HCT116 (cell line): ENCODE data around the gene TBCD. TPM values are rescaled to one million over a fixed set of nuclear protein-coding genes. Genes with fewer than 3 reads are reported as not detected.

ENCODE experiments used
- ATAC-seq: fragments of 200-7000 bp; cut with Tn5 transposase; 2 replicates; pipeline ENCODE4 v1.9.1; 2020; ENCODE audit warnings: mild to moderate bottlenecking, moderate library complexity
- BruUV-seq: library from RNA; stranded (reverse); fragments of 400-500 nt; replicated peaks from 2 replicates; lab custom pipeline; 2021; lab: Mats Ljungman, UMichigan
- CTCF ChIA-PET: fragments of 300-600 bp; sonication (Branson Sonifier 250); formaldehyde crosslinking; loops from one replicate; lab custom pipeline; 2021; ENCODE audit warnings: antibody characterized with exemption; lab: Charles Lee
- POLR2A ChIA-PET: fragments of 300-600, 350-600 bp; sonication (Branson Sonifier 250); formaldehyde crosslinking; loops from one replicate; lab custom pipeline; 2021; ENCODE audit warnings: antibody characterized with exemption; lab: Charles Lee
- RAD21 ChIA-PET, 2 experiments: fragments of 300-600 bp; sonication (Branson Sonifier 250); formaldehyde crosslinking; loops; one replicate each; lab custom pipeline; 2023; ENCODE audit warnings: low total read pairs in 2 of 2; ENCODE audit not compliant: uncharacterized antibody in 2 of 2, unreplicated experiment in 2 of 2, low non-redundant PET in 1 of 2; lab: Charles Lee
- DNase-seq: peaks from one replicate; pipeline ENCODE4 v3.0.0-alpha.2; 2010; ENCODE audit warnings: low read depth, low spot score
- H2AFZ ChIP-seq: fragments of 200-600 bp; shearing (Covaris generic), sonication (generic); 2 replicates; pipeline ENCODE4 v1.6.1; 2017; ENCODE audit warnings: low read depth, mixed run types, mixed read lengths, antibody characterized with exemption, low read length; ENCODE audit not compliant: poor library complexity, severe bottlenecking
- H3K27ac ChIP-seq: 2 replicates; pipeline ENCODE4 v1.5.1; 2012; ENCODE audit warnings: low read depth, low read length
- H3K27me3 ChIP-seq: fragments of 200-600 bp; sonication (generic); 2 replicates; pipeline ENCODE4 v1.6.1; 2016; ENCODE audit warnings: mixed run types, low read length, mixed read lengths; ENCODE audit not compliant: insufficient read depth
- H3K36me3 ChIP-seq, 2 experiments: fragments of 200-500 bp in 1 of 2; fragments of 200-600 bp in 1 of 2; sonication (Bioruptor generic) in 1 of 2; sonication (generic) in 1 of 2; 2 replicates each; pipeline versions ENCODE4 v1.5.1 to v1.6.1; 2014 to 2016; ENCODE audit warnings: low read length in 2 of 2, inconsistent platforms in 1 of 2, mixed read lengths in 1 of 2, mixed run types in 1 of 2; ENCODE audit not compliant: insufficient read depth in 2 of 2, control insufficient read depth in 1 of 2
- H3K4me1 ChIP-seq, 2 experiments: fragments of 200-600 bp in 1 of 2; sonication (generic) in 1 of 2; 2 replicates each; pipeline versions ENCODE4 v1.5.1 to v1.6.1; 2012 to 2017; ENCODE audit warnings: low read length in 2 of 2, inconsistent platforms in 1 of 2, mild to moderate bottlenecking in 1 of 2, mixed read lengths in 1 of 2, mixed run types in 1 of 2, moderate library complexity in 1 of 2; ENCODE audit not compliant: insufficient read depth in 2 of 2, control insufficient read depth in 1 of 2
- H3K4me2 ChIP-seq: fragments of 200-600 bp; sonication (generic); 2 replicates; pipeline ENCODE4 v1.6.1; 2017; ENCODE audit warnings: mixed run types, low read length, mixed read lengths
- H3K4me3 ChIP-seq, 2 experiments: fragments of 200-600 bp in 1 of 2; sonication (generic) in 1 of 2; replicated peaks in 1 of 2; 2 replicates each; pipeline ENCODE4 v1.5.1; 2011 to 2016; ENCODE audit warnings: low read length in 2 of 2, control low read depth in 1 of 2, low read depth in 1 of 2, mild to moderate bottlenecking in 1 of 2, mixed read lengths in 1 of 2, mixed run types in 1 of 2
- H3K79me2 ChIP-seq: fragments of 200-600 bp; sonication (generic); 2 replicates; pipeline ENCODE4 v1.6.1; 2017; ENCODE audit warnings: mild to moderate bottlenecking, mixed run types, low read length, moderate library complexity, mixed read lengths; ENCODE audit not compliant: insufficient read depth
- H3K9ac ChIP-seq: fragments of 200-600 bp; sonication (generic); 2 replicates; pipeline ENCODE4 v1.6.1; 2016; ENCODE audit warnings: low read length, mixed read lengths
- H3K9me2 ChIP-seq: fragments of 200-600 bp; sonication (generic), shearing (Covaris generic); 2 replicates; pipeline ENCODE4 v1.6.1; 2017; ENCODE audit warnings: mixed run types, mild to moderate bottlenecking, moderate library complexity; ENCODE audit not compliant: insufficient read depth
- H3K9me3 ChIP-seq, 2 experiments: fragments of 200-500 bp in 1 of 2; fragments of 200-600 bp in 1 of 2; sonication (Bioruptor generic) in 1 of 2; sonication (generic) in 1 of 2; 2 replicates each; pipeline ENCODE4 v1.6.1; 2014 to 2017; ENCODE audit warnings: low read length in 2 of 2, mixed read lengths in 2 of 2, inconsistent platforms in 1 of 2, low read depth in 1 of 2, mild to moderate bottlenecking in 1 of 2, mixed run types in 1 of 2, moderate library complexity in 1 of 2; ENCODE audit not compliant: control insufficient read depth in 1 of 2, insufficient read depth in 1 of 2
- H4K20me1 ChIP-seq: fragments of 200-600 bp; sonication (generic), shearing (Covaris generic); 2 replicates; pipeline ENCODE4 v1.6.1; 2017; ENCODE audit warnings: mixed run types, mild to moderate bottlenecking, moderate library complexity; ENCODE audit not compliant: insufficient read depth
- CBX3 ChIP-seq: IDR thresholded peaks from 2 replicates; pipeline ENCODE4 v1.6.1; 2012; ENCODE audit warnings: low read depth
- EGR1 ChIP-seq: IDR thresholded peaks from 2 replicates; pipeline ENCODE4 v1.6.1; 2012; ENCODE audit warnings: low read depth
- ELF1 ChIP-seq: IDR thresholded peaks from 2 replicates; pipeline ENCODE4 v1.6.1; 2012; ENCODE audit warnings: low read depth, borderline replicate concordance
- EZH2 ChIP-seq: fragments of 200-600 bp; sonication (generic); IDR thresholded peaks from 2 replicates; pipeline ENCODE4 v1.6.1; 2017; ENCODE audit warnings: antibody characterized with exemption, mixed run types
- EZH2phosphoT487 ChIP-seq: fragments of 200-600 bp; IDR thresholded peaks from 2 replicates; pipeline ENCODE4 v1.6.1; 2018; ENCODE audit warnings: antibody characterized with exemption, borderline replicate concordance
- FOSL1 ChIP-seq: IDR thresholded peaks from 2 replicates; pipeline ENCODE4 v1.6.1; 2012; ENCODE audit warnings: low read depth
- JUND ChIP-seq: IDR thresholded peaks from 2 replicates; pipeline ENCODE4 v1.6.1; 2012
- POLR2A ChIP-seq: IDR thresholded peaks from 2 replicates; pipeline ENCODE4 v1.7.0; 2011; ENCODE audit warnings: borderline replicate concordance; ENCODE audit not compliant: insufficient read depth, insufficient read length; ENCODE audit errors: extremely low read depth
- POLR2AphosphoS5 ChIP-seq: IDR thresholded peaks from 2 replicates; pipeline ENCODE4 v1.6.1; 2011; ENCODE audit warnings: mild to moderate bottlenecking, low read depth, low read length, moderate library complexity
- RAD21 ChIP-seq: IDR thresholded peaks from 2 replicates; pipeline ENCODE4 v1.6.1; 2012; ENCODE audit warnings: low read depth, mild to moderate bottlenecking
- SRF ChIP-seq: IDR thresholded peaks from 2 replicates; pipeline ENCODE4 v1.6.1; 2012; ENCODE audit warnings: low read depth
- TCF7L2 ChIP-seq: IDR thresholded peaks from 2 replicates; pipeline ENCODE4 v1.7.0; 2011; ENCODE audit warnings: borderline replicate concordance, inconsistent platforms; ENCODE audit not compliant: insufficient read depth, insufficient read length; ENCODE audit errors: extremely low read depth
- ZFX ChIP-seq: fragments of 450-650 bp; IDR thresholded peaks from 2 replicates; pipeline ENCODE4 v1.6.1; 2017
- ZNF274 ChIP-seq: fragments of 200-500 bp; sonication (Bioruptor generic); IDR thresholded peaks from 2 replicates; pipeline ENCODE4 v1.6.1; 2014; ENCODE audit warnings: mild to moderate bottlenecking, low read depth, low read length, inconsistent platforms
- intact Hi-C: fragments of 100-400 bp; cut with micrococcal nuclease; formaldehyde crosslinking; loops from 2 replicates; pipeline ENCODE4 v1.10.0; 2022
- total RNA-seq: library from RNA; stranded (reverse); gene quantifications from one replicate; pipeline ENCODE4 v1.2.1, GENCODE V29; 2021; ENCODE audit not compliant: unreplicated experiment
- TF ChIP-seq, protein P1 (sequence below): IDR thresholded peaks from 2 replicates; pipeline ENCODE4 v1.6.1; 2012
- TF ChIP-seq, protein P2 (sequence below), 3 experiments: fragments of 200-600 bp in 1 of 3; sonication (generic) in 1 of 3; IDR thresholded peaks in 2 of 3; conservative IDR thresholded peaks in 1 of 3; 2 replicates each; pipeline ENCODE4 v1.5.1; 2012 to 2017; ENCODE audit warnings: low read depth in 2 of 3, low read length in 2 of 3, antibody characterized with exemption in 1 of 3, borderline replicate concordance in 1 of 3, control low read depth in 1 of 3, mild to moderate bottlenecking in 1 of 3, mixed read lengths in 1 of 3, mixed run types in 1 of 3, moderate library complexity in 1 of 3; ENCODE audit not compliant: insufficient read depth in 1 of 3
- TF ChIP-seq, protein P3 (sequence below): IDR thresholded peaks from 2 replicates; pipeline ENCODE4 v1.6.1; 2012; ENCODE audit warnings: low read depth
- TF ChIP-seq, protein P4 (sequence below): IDR thresholded peaks from 2 replicates; pipeline ENCODE4 v1.6.1; 2012

TBCD gene
- total RNA-seq, 1 experiment from 2014 or later: 152 TPM

DNA sequence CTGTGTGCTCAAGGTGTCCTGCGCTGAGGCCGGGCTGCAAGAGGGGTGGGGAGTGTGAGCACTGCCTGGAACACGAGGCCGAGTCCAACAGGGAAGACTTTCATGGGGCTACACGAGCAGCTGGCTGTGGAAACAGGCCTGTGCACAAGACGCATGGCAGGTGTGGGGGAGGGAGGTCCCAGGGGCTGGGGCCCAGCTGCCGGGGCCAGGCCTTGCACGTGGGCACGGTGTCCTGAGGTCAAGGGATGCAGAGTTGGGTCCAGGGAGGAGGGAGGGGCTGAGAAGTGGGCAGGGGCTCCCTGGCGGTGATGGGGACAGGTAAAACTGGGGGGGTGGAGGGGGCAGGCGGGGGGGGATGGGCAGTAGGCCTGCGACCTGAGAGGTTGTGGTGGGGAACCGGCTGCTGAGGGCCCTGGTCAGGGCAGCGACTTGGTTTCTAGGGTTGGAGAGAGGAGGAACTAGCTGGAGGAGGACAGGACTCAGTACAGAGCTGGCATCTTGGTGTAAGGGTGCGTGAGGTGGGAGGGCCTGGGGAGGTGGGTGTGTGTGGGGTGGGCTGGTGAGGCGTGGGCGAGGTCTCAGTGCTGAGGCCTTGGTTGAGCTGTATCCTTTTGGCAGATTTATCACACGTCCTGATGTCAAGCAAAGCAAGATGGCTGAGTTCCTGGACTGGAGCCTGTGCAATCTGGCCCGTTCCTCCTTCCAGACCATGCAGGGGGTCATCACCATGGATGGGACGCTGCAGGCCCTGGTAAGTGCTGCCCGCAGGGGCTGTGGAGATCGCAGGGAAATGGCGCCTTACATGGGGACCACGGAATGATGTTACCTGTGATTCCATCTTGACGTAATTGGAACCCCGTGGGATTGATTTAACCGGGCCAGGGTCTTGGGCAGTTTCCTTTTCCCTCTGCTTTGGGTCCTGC lies 29.4 kb downstream of the TBCD start:
- POLR2A ChIA-PET: no interaction called here

More for the DNA sequence above, 29.4 kb downstream of the TBCD start:
- CTCF ChIA-PET: interaction anchor here (0.8 to 2.6 kb wide), 6 partner anchors 10 to 151 kb away, joined by 3 to 26 read pairs (median 4); no protein-coding TSS in a partner anchor
- Histone ChIP-seq H3K9ac (no peak overlapping the region), H3K4me1 (no peaks in the 10 kb centered on the region), H4K20me1 (no peaks in the 10 kb centered on the region), H3K27ac (no peak overlapping the region), H3K79me2 (peaks cover 27% of the 10 kb centered on the region), H3K9me2 (no peaks in the 10 kb centered on the region), H3K4me2 (no peak overlapping the region), H3K4me3 (no peak overlapping the region), H3K9me3 (no peaks in the 10 kb centered on the region), H3K36me3 (peaks cover 13 to 19% of the 10 kb centered on the region in 2 experiments; a peak in 3 of 4 replicates), H3K27me3 (no peaks in the 10 kb centered on the region), H2AFZ (no peak overlapping the region)
- RAD21 ChIA-PET: interaction anchor here (1.0 to 1.2 kb wide), 2 partner anchors 83 to 132 kb away, joined by 3 to 6 read pairs (median 6); no protein-coding TSS in a partner anchor
- TF ChIP-seq POLR2A (no peak), JUND (no peak), POLR2AphosphoS5 (no peak), ZNF274 (no peak), RAD21 (no peak), ZFX (no peak), EZH2 (no peak), CBX3 (no peak), EGR1 (no peak), FOSL1 (no peak), SRF (no peak), TCF7L2 (no peak), EZH2phosphoT487 (no peak), ELF1 (no peak)
- TF ChIP-seq, protein P1, sequence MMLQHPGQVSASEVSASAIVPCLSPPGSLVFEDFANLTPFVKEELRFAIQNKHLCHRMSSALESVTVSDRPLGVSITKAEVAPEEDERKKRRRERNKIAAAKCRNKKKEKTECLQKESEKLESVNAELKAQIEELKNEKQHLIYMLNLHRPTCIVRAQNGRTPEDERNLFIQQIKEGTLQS: no peak
- TF ChIP-seq, protein P2, sequence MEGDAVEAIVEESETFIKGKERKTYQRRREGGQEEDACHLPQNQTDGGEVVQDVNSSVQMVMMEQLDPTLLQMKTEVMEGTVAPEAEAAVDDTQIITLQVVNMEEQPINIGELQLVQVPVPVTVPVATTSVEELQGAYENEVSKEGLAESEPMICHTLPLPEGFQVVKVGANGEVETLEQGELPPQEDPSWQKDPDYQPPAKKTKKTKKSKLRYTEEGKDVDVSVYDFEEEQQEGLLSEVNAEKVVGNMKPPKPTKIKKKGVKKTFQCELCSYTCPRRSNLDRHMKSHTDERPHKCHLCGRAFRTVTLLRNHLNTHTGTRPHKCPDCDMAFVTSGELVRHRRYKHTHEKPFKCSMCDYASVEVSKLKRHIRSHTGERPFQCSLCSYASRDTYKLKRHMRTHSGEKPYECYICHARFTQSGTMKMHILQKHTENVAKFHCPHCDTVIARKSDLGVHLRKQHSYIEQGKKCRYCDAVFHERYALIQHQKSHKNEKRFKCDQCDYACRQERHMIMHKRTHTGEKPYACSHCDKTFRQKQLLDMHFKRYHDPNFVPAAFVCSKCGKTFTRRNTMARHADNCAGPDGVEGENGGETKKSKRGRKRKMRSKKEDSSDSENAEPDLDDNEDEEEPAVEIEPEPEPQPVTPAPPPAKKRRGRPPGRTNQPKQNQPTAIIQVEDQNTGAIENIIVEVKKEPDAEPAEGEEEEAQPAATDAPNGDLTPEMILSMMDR (IDR thresholded peaks at IDR 0.05 in 2 of 3, conservative IDR thresholded peaks at IDR 0.05 in 1 of 3; ENCODE audit: borderline replicate concordance in 1 of 3, insufficient read depth in 1 of 3, low read depth in 2 of 3, low read length in 2 of 3): no peak
- TF ChIP-seq, protein P3, sequence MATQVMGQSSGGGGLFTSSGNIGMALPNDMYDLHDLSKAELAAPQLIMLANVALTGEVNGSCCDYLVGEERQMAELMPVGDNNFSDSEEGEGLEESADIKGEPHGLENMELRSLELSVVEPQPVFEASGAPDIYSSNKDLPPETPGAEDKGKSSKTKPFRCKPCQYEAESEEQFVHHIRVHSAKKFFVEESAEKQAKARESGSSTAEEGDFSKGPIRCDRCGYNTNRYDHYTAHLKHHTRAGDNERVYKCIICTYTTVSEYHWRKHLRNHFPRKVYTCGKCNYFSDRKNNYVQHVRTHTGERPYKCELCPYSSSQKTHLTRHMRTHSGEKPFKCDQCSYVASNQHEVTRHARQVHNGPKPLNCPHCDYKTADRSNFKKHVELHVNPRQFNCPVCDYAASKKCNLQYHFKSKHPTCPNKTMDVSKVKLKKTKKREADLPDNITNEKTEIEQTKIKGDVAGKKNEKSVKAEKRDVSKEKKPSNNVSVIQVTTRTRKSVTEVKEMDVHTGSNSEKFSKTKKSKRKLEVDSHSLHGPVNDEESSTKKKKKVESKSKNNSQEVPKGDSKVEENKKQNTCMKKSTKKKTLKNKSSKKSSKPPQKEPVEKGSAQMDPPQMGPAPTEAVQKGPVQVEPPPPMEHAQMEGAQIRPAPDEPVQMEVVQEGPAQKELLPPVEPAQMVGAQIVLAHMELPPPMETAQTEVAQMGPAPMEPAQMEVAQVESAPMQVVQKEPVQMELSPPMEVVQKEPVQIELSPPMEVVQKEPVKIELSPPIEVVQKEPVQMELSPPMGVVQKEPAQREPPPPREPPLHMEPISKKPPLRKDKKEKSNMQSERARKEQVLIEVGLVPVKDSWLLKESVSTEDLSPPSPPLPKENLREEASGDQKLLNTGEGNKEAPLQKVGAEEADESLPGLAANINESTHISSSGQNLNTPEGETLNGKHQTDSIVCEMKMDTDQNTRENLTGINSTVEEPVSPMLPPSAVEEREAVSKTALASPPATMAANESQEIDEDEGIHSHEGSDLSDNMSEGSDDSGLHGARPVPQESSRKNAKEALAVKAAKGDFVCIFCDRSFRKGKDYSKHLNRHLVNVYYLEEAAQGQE: no peak
- TF ChIP-seq, protein P4, sequence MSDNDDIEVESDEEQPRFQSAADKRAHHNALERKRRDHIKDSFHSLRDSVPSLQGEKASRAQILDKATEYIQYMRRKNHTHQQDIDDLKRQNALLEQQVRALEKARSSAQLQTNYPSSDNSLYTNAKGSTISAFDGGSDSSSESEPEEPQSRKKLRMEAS: no peak
- peak; percentile 39 for ATAC-seq
- DNase-seq: no peak
- BruUV-seq: no TSS peak
- intact Hi-C loops: no loop called here
